A673 (cell line): ENCODE data around the gene KRTAP22-2. TPM values are rescaled to one million over a fixed set of nuclear protein-coding genes. Genes with fewer than 3 reads are reported as not detected.

Experiments used
- BruUV-seq: library from RNA; stranded (reverse); fragments of 400-500 nt; replicated peaks from 2 replicates; lab custom pipeline; 2021; lab: Mats Ljungman, UMichigan
- CTCF ChIA-PET: fragments of 300-600 bp; sonication (Branson Sonifier 250); formaldehyde crosslinking; loops from one replicate; lab custom pipeline; 2022; ENCODE audit warnings: antibody characterized with exemption; lab: Charles Lee
- POLR2A ChIA-PET: fragments of 300-600 bp; sonication (Branson Sonifier 250); formaldehyde crosslinking; loops from one replicate; lab custom pipeline; 2022; ENCODE audit warnings: antibody characterized with exemption; ENCODE audit not compliant: low non-redundant PET; lab: Charles Lee
- DNase-seq: peaks from one replicate; pipeline ENCODE4 v3.0.0-alpha.2; 2015; ENCODE audit warnings: low spot score
- H3K27ac ChIP-seq: fragments of 200-600 bp; sonication (generic); 2 replicates; pipeline ENCODE4 v1.5.1; 2016; ENCODE audit warnings: mixed run types, low read depth, mild to moderate bottlenecking, mixed read lengths, antibody characterized with exemption, low read length; ENCODE audit not compliant: poor library complexity, severe bottlenecking
- H3K27me3 ChIP-seq: fragments of 200-600 bp; sonication (generic); replicated peaks from 2 replicates; pipeline ENCODE4 v1.6.1; 2017; ENCODE audit warnings: mixed run types, low read depth, mild to moderate bottlenecking, mixed read lengths, antibody characterized with exemption, low read length; ENCODE audit not compliant: insufficient read depth, poor library complexity
- H3K36me3 ChIP-seq: fragments of 200-600 bp; sonication (generic); 2 replicates; pipeline ENCODE4 v1.6.1; 2016; ENCODE audit warnings: mixed run types, mild to moderate bottlenecking, mixed read lengths, antibody characterized with exemption, low read length; ENCODE audit not compliant: insufficient read depth, poor library complexity, severe bottlenecking
- H3K4me1 ChIP-seq: fragments of 200-600 bp; sonication (generic); 2 replicates; pipeline ENCODE4 v1.6.1; 2017; ENCODE audit warnings: mixed run types, mild to moderate bottlenecking, mixed read lengths, antibody characterized with exemption, low read length; ENCODE audit not compliant: insufficient read depth, poor library complexity, severe bottlenecking
- H3K4me3 ChIP-seq: fragments of 200-600 bp; sonication (generic); 2 replicates; pipeline ENCODE4 v1.5.1; 2016; ENCODE audit warnings: low read depth, mixed run types, mild to moderate bottlenecking, mixed read lengths, low read length; ENCODE audit not compliant: poor library complexity, severe bottlenecking
- H3K9me3 ChIP-seq: fragments of 200-600 bp; sonication (generic); 2 replicates; pipeline ENCODE4 v1.6.1; 2016; ENCODE audit warnings: mixed run types, low read depth, mild to moderate bottlenecking, mixed read lengths, antibody characterized with exemption, low read length; ENCODE audit not compliant: poor library complexity, severe bottlenecking
- CTCF ChIP-seq: fragments of 300-800, 200-600 bp; sonication (generic); conservative IDR thresholded peaks from 2 replicates; pipeline ENCODE4 v1.5.1; 2017; ENCODE audit warnings: low read depth, mild to moderate bottlenecking, antibody characterized with exemption, low read length, moderate library complexity, mixed read lengths
- EZH2 ChIP-seq: fragments of 200-600 bp; sonication (generic); IDR thresholded peaks from 2 replicates; pipeline ENCODE4 v1.6.1; 2017; ENCODE audit warnings: borderline replicate concordance, low read depth, mild to moderate bottlenecking, mixed read lengths, antibody characterized with exemption, low read length; ENCODE audit not compliant: poor library complexity, severe bottlenecking
- intact Hi-C: fragments of 100-400 bp; cut with micrococcal nuclease; formaldehyde crosslinking; loops from one replicate; pipeline ENCODE4 v1.10.0; 2022; ENCODE audit not compliant: unreplicated experiment
- total RNA-seq: library from RNA; stranded (reverse); gene quantifications from 2 replicates; pipeline ENCODE4 v1.2.3, GENCODE V29; 2021

Gene KRTAP22-2
- total RNA-seq, 1 experiment from 2014 or later: not detected

GRCh38 chr21:30580132-30580531, 10.1 kb downstream of the KRTAP22-2 start:
- no peak overlapping the region for H3K4me3 ChIP-seq
- no peak overlapping the region for H3K27ac ChIP-seq
- DNase-seq: no peak
- CTCF ChIA-PET: no interaction called here
- H3K9me3 ChIP-seq: peaks cover 4% of the 10 kb centered on the region
- BruUV-seq: no TSS peak
- H3K4me1 ChIP-seq: no peaks in the 10 kb centered on the region
- no peaks in the 10 kb centered on the region for H3K36me3 ChIP-seq
- peaks cover 3% of the 10 kb centered on the region for H3K27me3 ChIP-seq
- TF ChIP-seq CTCF: no peak
- no peak for TF ChIP-seq EZH2
- intact Hi-C loops: no loop called here
- POLR2A ChIA-PET: no interaction called here

- POLR2A ChIA-PET: no interaction called here
- H3K9me3 ChIP-seq: no peaks in the 10 kb centered on the region
- DNase-seq: no peak
- no peak overlapping the region for H3K4me3 ChIP-seq
- H3K36me3 ChIP-seq: no peaks in the 10 kb centered on the region
- H3K27ac ChIP-seq: no peak overlapping the region
- CTCF ChIA-PET: no interaction called here
- peaks cover 3% of the 10 kb centered on the region for H3K27me3 ChIP-seq
- H3K4me1 ChIP-seq: no peaks in the 10 kb centered on the region
- intact Hi-C loops: no loop called here
- TF ChIP-seq CTCF (no peak), EZH2 (no peak)
- no TSS peak for BruUV-seq
Measured at GRCh38 chr21:30579346-30579745, 10.9 kb downstream of the KRTAP22-2 start.

GRCh38 chr21:30577766-30578165, 12.4 kb downstream of the KRTAP22-2 start:
- DNase-seq: no peak
- no peak overlapping the region for H3K27ac ChIP-seq
- ChIA-PET CTCF (no interaction called here), POLR2A (no interaction called here)
- H3K27me3 ChIP-seq: no peaks in the 10 kb centered on the region
- no TSS peak for BruUV-seq
- H3K9me3 ChIP-seq: no peaks in the 10 kb centered on the region
- TF ChIP-seq CTCF (no peak), EZH2 (no peak)
- intact Hi-C loops: no loop called here
- no peaks in the 10 kb centered on the region for H3K36me3 ChIP-seq
- H3K4me1 ChIP-seq: no peaks in the 10 kb centered on the region
- no peak overlapping the region for H3K4me3 ChIP-seq
